ENCODE measurements around the gene LIPC. TPM values are rescaled to one million over a fixed set of nuclear protein-coding genes. Genes with fewer than 3 reads are reported as not detected.

LIPC gene
- total RNA-seq, 4 donors from 2014 or later = 0.28 to 0.51 TPM; not detected in 2

DNA sequence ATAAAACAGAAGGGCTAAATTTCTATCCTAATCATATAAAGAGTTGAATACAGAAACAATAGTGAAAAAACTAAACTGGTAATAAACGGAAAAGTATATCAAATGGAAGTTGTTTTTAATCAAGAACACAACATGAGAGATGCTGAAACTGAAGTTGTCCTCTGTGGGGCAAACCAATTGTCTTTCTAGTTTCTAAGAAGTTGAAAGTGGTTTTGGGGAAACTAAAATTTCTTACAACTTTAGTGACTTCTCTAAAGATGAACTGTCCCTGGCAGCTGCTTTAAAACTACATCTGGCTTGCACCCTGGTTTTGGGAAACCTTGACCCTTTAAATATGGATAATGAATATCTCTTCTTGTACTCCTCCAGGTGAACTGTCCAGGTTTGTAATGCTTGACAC, 162.1 kb downstream of the LIPC start:
- no peak for DNase-seq
- intact Hi-C loops (cut with DNase I; ENCODE audit: low total_unique reads) = no loop called here

DNA sequence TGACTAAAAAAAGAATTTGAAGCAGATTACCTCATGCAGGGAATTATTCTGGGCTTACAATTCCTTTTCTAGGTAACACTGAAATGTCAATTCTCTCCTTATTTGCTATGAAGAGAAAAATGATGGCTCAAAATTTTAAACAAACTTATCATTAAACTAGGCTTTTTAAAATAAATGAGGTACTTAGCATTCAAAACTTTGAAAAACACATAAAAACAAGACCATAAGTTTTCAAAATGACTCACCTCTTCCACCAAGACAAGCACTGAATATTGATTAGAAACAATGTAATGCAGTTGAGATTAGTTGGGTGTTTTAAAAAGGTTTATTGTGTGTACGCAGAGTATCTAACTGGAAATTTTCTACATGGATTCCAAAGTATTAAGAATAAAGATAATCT, 163.1 kb downstream of the LIPC start:
- intact Hi-C loops (cut with DNase I; ENCODE audit: low total_unique reads) = no loop called here
- no peak overlapping the region for H3K27ac ChIP-seq
- H3K4me3 ChIP-seq = no peak overlapping the region
- no peaks in the 10 kb centered on the region for H3K27me3 ChIP-seq
- TF ChIP-seq POLR2A (IDR thresholded peaks at IDR 0.05) = no peak
- TF ChIP-seq, protein P1, sequence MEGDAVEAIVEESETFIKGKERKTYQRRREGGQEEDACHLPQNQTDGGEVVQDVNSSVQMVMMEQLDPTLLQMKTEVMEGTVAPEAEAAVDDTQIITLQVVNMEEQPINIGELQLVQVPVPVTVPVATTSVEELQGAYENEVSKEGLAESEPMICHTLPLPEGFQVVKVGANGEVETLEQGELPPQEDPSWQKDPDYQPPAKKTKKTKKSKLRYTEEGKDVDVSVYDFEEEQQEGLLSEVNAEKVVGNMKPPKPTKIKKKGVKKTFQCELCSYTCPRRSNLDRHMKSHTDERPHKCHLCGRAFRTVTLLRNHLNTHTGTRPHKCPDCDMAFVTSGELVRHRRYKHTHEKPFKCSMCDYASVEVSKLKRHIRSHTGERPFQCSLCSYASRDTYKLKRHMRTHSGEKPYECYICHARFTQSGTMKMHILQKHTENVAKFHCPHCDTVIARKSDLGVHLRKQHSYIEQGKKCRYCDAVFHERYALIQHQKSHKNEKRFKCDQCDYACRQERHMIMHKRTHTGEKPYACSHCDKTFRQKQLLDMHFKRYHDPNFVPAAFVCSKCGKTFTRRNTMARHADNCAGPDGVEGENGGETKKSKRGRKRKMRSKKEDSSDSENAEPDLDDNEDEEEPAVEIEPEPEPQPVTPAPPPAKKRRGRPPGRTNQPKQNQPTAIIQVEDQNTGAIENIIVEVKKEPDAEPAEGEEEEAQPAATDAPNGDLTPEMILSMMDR (IDR thresholded peaks at IDR 0.05) = no peak
- no peaks in the 10 kb centered on the region for H3K9me3 ChIP-seq
- no peaks in the 10 kb centered on the region for H3K36me3 ChIP-seq
- H3K4me1 ChIP-seq = no peaks in the 10 kb centered on the region
- DNase-seq = no peak

More for the DNA sequence above, 162.1 kb downstream of the LIPC start:
- no peak overlapping the region for H3K27ac ChIP-seq
- no peak overlapping the region for H3K4me3 ChIP-seq
- TF ChIP-seq, protein P1 (IDR thresholded peaks at IDR 0.05) = no peak
- no peak for TF ChIP-seq POLR2A (IDR thresholded peaks at IDR 0.05)
- no peaks in the 10 kb centered on the region for H3K4me1 ChIP-seq
- no peaks in the 10 kb centered on the region for H3K9me3 ChIP-seq
- H3K36me3 ChIP-seq = no peaks in the 10 kb centered on the region
- no peaks in the 10 kb centered on the region for H3K27me3 ChIP-seq

DNA sequence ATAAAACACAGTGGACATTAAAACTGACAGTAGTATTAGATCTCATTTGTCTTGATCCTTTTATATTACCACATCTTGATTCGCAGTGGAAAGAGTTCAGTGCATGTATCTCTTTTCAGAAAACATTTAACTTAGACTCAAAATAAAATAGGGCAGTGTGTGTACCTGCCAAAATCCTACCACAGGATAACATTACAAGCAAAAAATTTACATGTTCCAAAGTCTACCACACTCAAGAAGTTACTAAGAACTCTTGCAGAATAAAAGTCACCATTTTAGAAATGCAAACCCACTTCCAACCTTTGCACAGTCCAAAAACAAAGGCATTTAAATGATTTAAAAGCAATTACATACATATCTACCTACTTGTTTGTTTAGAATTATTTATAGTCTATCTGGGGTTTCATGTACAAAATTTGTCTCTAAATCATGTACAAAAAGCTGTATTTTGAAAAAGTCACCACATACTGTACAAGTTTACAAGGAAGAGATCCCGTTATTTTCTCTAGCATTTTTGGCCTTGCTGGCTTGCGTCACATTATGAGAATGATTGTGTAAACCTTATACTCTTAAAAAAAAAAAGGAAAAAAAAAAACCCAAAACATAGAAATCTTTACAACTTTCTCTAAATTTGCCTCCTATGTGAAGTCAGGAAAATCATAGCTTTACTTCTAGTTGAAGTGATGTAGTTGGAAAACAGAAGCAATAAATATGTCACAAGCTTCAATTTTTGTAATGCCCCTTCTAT, 163.9 kb downstream of the LIPC start:
- no peak for DNase-seq
- Histone ChIP-seq H3K27me3 (no peaks in the 10 kb centered on the region), H3K27ac (no peak overlapping the region), H3K9me3 (no peaks in the 10 kb centered on the region), H3K4me1 (no peaks in the 10 kb centered on the region), H3K36me3 (no peaks in the 10 kb centered on the region), H3K4me3 (no peak overlapping the region)
- intact Hi-C loops (cut with DNase I; ENCODE audit: low total_unique reads) = no loop called here
- TF ChIP-seq, protein P1 (IDR thresholded peaks at IDR 0.05) = no peak
- no peak for TF ChIP-seq POLR2A (IDR thresholded peaks at IDR 0.05)

DNA sequence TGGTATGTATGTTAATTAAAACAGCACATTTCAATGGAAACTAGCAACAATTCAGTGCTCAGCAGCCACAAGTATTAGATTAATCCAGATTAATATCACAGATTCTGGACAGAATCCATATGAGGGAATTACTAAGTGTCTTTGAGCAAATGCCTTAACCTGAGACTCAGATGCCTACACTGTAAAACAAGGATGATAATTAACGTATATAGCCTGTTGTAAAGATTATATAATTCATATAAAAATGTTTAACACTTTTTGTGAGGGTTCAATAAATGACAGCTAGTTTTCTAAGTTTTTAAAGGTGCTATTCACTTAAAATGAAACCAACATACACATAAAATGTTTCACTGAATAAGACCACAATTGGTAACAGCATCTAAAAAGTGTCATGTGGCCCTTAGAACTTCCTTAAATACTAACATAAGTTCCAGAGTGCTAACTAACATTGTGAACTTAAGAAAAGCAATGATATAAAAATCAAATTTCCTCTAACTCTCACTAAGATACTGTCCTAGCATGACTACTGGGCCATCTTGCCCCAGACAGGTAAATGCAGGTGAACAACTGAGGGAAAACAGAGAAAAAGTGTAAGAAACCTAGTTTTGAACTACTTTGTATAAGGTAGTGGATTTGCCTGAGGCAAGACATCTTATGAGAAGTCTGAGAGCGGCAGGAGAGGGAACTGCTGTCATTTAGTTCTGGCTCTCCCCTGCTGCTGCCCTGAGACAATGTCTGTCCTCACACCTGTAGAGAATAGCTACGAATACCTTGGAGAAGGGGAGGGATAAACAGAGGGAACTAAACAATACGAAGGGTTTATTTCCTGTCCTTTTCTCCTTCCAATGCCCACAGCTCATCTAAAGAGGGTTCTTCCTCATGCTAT, 166.4 kb downstream of the LIPC start:
- TF ChIP-seq, protein P1 (IDR thresholded peaks at IDR 0.05) = no peak
- TF ChIP-seq POLR2A (IDR thresholded peaks at IDR 0.05) = no peak
- intact Hi-C loops (cut with DNase I; ENCODE audit: low total_unique reads) = no loop called here
- no peak for DNase-seq

DNA sequence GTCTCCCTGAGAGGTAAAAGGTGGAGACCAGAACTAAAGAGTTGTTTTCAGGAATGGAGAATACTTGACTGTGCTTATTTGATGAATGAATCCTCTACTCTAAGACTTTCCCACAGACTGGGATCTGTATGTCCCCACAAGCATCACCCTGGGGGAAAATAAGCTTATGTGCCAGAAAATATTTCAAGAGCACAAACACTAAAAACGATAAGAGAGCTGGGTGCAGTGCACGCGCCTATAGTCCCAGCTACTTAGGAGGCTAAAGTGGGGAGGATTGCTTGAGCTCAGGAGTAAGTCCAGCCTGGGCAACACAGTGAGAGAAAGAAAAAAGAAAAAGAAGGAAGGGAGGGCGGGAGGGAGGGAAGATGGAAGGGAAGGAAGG, 167.0 kb downstream of the LIPC start:
- Histone ChIP-seq H3K27me3 (no peaks in the 10 kb centered on the region), H3K9me3 (no peaks in the 10 kb centered on the region), H3K36me3 (no peaks in the 10 kb centered on the region), H3K4me3 (no peak overlapping the region), H3K4me1 (no peaks in the 10 kb centered on the region), H3K27ac (no peak overlapping the region)
- TF ChIP-seq, protein P1 (IDR thresholded peaks at IDR 0.05) = no peak
- TF ChIP-seq POLR2A (IDR thresholded peaks at IDR 0.05) = no peak
- intact Hi-C loops (cut with DNase I; ENCODE audit: low total_unique reads) = no loop called here
- DNase-seq = no peak

More for the DNA sequence above, 166.4 kb downstream of the LIPC start:
- Histone ChIP-seq H3K27ac (no peak overlapping the region), H3K4me3 (no peak overlapping the region), H3K9me3 (no peaks in the 10 kb centered on the region), H3K27me3 (no peaks in the 10 kb centered on the region), H3K36me3 (no peaks in the 10 kb centered on the region), H3K4me1 (no peaks in the 10 kb centered on the region)
